Endothelial cell of umbilical vein (primary cell): ENCODE data around the gene CDHR4.
"Not testable (repeated sequence)": the region's sequence is repeated elsewhere in the genome, so short reads cannot be mapped to it uniquely, and the experiment has no call there.

Source experiments
- POLR2A ChIP-seq: IDR thresholded peaks from 2 replicates; pipeline ENCODE4 v1.6.1; 2012; ENCODE audit warnings: low read depth, mild to moderate bottlenecking, control low read depth, low read length
- TF ChIP-seq, protein P1 (sequence below), 2 donors: IDR thresholded peaks; 1 replicate in 1 of 2; 2 replicates in 1 of 2; pipeline ENCODE4 v1.5.1; 2011; ENCODE audit warnings: low read length in 2 of 2, mild to moderate bottlenecking in 2 of 2, moderate library complexity in 2 of 2, control low read depth in 1 of 2, inconsistent platforms in 1 of 2, low read depth in 1 of 2; ENCODE audit not compliant: insufficient read depth in 1 of 2; ENCODE audit errors: extremely low read depth in 1 of 2

DNA sequence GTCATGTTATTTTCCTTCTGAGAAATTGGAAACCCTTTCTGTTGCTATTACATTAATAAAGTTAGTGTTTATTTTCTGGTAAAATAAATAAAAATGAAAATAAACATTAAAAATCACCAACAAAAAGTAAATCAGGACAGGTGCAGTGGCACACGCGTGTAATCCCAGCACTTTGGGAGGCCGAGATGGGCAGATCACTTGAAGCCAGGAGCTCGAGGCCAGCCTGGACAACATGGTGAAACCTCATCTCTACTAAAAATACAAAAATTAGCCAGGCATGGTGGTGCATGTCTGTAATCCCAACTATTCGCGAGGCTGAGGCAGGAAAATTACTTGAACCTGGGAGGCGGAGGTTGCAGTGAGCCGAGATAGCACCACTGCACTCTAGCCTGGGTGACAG is 23.6 kb downstream of the CDHR4 start:
- not testable (repeated sequence) for TF ChIP-seq POLR2A
- TF ChIP-seq, protein P1, sequence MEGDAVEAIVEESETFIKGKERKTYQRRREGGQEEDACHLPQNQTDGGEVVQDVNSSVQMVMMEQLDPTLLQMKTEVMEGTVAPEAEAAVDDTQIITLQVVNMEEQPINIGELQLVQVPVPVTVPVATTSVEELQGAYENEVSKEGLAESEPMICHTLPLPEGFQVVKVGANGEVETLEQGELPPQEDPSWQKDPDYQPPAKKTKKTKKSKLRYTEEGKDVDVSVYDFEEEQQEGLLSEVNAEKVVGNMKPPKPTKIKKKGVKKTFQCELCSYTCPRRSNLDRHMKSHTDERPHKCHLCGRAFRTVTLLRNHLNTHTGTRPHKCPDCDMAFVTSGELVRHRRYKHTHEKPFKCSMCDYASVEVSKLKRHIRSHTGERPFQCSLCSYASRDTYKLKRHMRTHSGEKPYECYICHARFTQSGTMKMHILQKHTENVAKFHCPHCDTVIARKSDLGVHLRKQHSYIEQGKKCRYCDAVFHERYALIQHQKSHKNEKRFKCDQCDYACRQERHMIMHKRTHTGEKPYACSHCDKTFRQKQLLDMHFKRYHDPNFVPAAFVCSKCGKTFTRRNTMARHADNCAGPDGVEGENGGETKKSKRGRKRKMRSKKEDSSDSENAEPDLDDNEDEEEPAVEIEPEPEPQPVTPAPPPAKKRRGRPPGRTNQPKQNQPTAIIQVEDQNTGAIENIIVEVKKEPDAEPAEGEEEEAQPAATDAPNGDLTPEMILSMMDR (IDR thresholded peaks at IDR 0.05; ENCODE audit: extremely low read depth in 1 of 2, insufficient read depth in 1 of 2, low read depth in 1 of 2, low read length in 2 of 2) = not testable (repeated sequence)
